Activated naive CD4-positive, alpha-beta T cell treated with anti-CD3 and anti-CD28 coated beads, Interleukin-2, amount 10 ng/mL, durations not matched to agents 7 days and 5 days (primary cell): ENCODE data around the gene RYR2.

Experiments
- CTCF ChIA-PET: fragments of 350-600 bp; sonication (Branson Sonifier 250); formaldehyde crosslinking; loops from one replicate; lab custom pipeline; 2021; ENCODE audit warnings: antibody characterized with exemption; lab: Charles Lee
- DNase-seq: peaks from one replicate; pipeline ENCODE4 v3.0.0-alpha.2; 2020
- H3K27ac Mint-ChIP-seq: one replicate; pipeline ENCODE4 v1.8.0; 2021; ENCODE audit warnings: mild to moderate bottlenecking, moderate library complexity, mixed read lengths
- H3K27me3 Mint-ChIP-seq: one replicate; pipeline ENCODE4 v1.8.0; 2021; ENCODE audit warnings: mild to moderate bottlenecking, mixed read lengths
- H3K36me3 Mint-ChIP-seq: one replicate; pipeline ENCODE4 v1.8.0; 2021; ENCODE audit warnings: mixed read lengths
- H3K4me1 Mint-ChIP-seq: one replicate; pipeline ENCODE4 v1.8.0; 2021; ENCODE audit warnings: mixed read lengths
- H3K4me3 Mint-ChIP-seq: one replicate; pipeline ENCODE4 v1.8.0; 2021; ENCODE audit warnings: mild to moderate bottlenecking, moderate library complexity, mixed read lengths
- H3K9me3 Mint-ChIP-seq: one replicate; pipeline ENCODE4 v1.8.0; 2021; ENCODE audit warnings: mixed read lengths

RYR2 gene

GRCh38 chr1:237042892-237043576 is 1.1 kb downstream of the RYR2 start:
- peaks cover 2% of the 10 kb centered on the region for H3K36me3 Mint-ChIP-seq
- peaks cover 48% of the 10 kb centered on the region for H3K27me3 Mint-ChIP-seq
- no peak for DNase-seq
- no peak overlapping the region for H3K27ac Mint-ChIP-seq
- no peak overlapping the region for H3K4me3 Mint-ChIP-seq
- H3K9me3 Mint-ChIP-seq, result no peaks in the 10 kb centered on the region
- peaks cover 3% of the 10 kb centered on the region for H3K4me1 Mint-ChIP-seq
- CTCF ChIA-PET, result no interaction called here

GRCh38 chr1:237043846-237044636 is 2.1 kb downstream of the RYR2 start:
- Mint-ChIP-seq H3K27me3 (peaks cover 48% of the 10 kb centered on the region), H3K9me3 (no peaks in the 10 kb centered on the region), H3K4me1 (peaks cover 3% of the 10 kb centered on the region), H3K36me3 (peaks cover 2% of the 10 kb centered on the region), H3K27ac (no peak overlapping the region), H3K4me3 (no peak overlapping the region)
- no peak for DNase-seq
- CTCF ChIA-PET, result no interaction called here

- CTCF ChIA-PET, result no interaction called here
- H3K27ac Mint-ChIP-seq, result no peak overlapping the region
- no peaks in the 10 kb centered on the region for H3K9me3 Mint-ChIP-seq
- peaks cover 2% of the 10 kb centered on the region for H3K36me3 Mint-ChIP-seq
- peaks cover 48% of the 10 kb centered on the region for H3K27me3 Mint-ChIP-seq
- DNase-seq, result no peak
- no peak overlapping the region for H3K4me3 Mint-ChIP-seq
- H3K4me1 Mint-ChIP-seq, result peaks cover 3% of the 10 kb centered on the region
Observed at GRCh38 chr1:237045278-237046016, 3.5 kb downstream of the RYR2 start.

- H3K27me3 Mint-ChIP-seq, result peaks cover 18% of the 10 kb centered on the region
- no peaks in the 10 kb centered on the region for H3K9me3 Mint-ChIP-seq
- no peak for DNase-seq
- no peak overlapping the region for H3K4me3 Mint-ChIP-seq
- H3K27ac Mint-ChIP-seq, result no peak overlapping the region
- H3K36me3 Mint-ChIP-seq, result no peaks in the 10 kb centered on the region
- H3K4me1 Mint-ChIP-seq, result no peaks in the 10 kb centered on the region
- CTCF ChIA-PET, result no interaction called here
Observed at GRCh38 chr1:237048803-237049202, 6.8 kb downstream of the RYR2 start.

GRCh38 chr1:237050185-237050584 is 8.2 kb downstream of the RYR2 start:
- Mint-ChIP-seq H3K27ac (no peak overlapping the region), H3K4me3 (no peak overlapping the region), H3K4me1 (no peaks in the 10 kb centered on the region), H3K9me3 (no peaks in the 10 kb centered on the region), H3K27me3 (peaks cover 4% of the 10 kb centered on the region), H3K36me3 (no peaks in the 10 kb centered on the region)
- CTCF ChIA-PET, result no interaction called here
- no peak for DNase-seq

GRCh38 chr1:237050915-237051314 is 8.9 kb downstream of the RYR2 start:
- CTCF ChIA-PET, result no interaction called here
- Mint-ChIP-seq H3K9me3 (no peaks in the 10 kb centered on the region), H3K27ac (no peak overlapping the region), H3K4me3 (no peak overlapping the region), H3K4me1 (no peaks in the 10 kb centered on the region), H3K36me3 (no peaks in the 10 kb centered on the region), H3K27me3 (peaks cover 3% of the 10 kb centered on the region)
- DNase-seq, result no peak

- H3K4me3 Mint-ChIP-seq, result no peak overlapping the region
- no peak for DNase-seq
- H3K27ac Mint-ChIP-seq, result no peak overlapping the region
- H3K9me3 Mint-ChIP-seq, result no peaks in the 10 kb centered on the region
- CTCF ChIA-PET, result no interaction called here
- peaks cover 6% of the 10 kb centered on the region for H3K27me3 Mint-ChIP-seq
- H3K4me1 Mint-ChIP-seq, result no peaks in the 10 kb centered on the region
- no peaks in the 10 kb centered on the region for H3K36me3 Mint-ChIP-seq
Observed at GRCh38 chr1:237054313-237054712, 12.3 kb downstream of the RYR2 start.

- Mint-ChIP-seq H3K4me1 (no peaks in the 10 kb centered on the region), H3K4me3 (no peak overlapping the region), H3K27me3 (peaks cover 6% of the 10 kb centered on the region), H3K36me3 (no peaks in the 10 kb centered on the region), H3K9me3 (no peaks in the 10 kb centered on the region), H3K27ac (no peak overlapping the region)
- DNase-seq, result no peak
- CTCF ChIA-PET, result no interaction called here
Observed at GRCh38 chr1:237058470-237058869, 16.5 kb downstream of the RYR2 start.

GRCh38 chr1:237059244-237059643 is 17.3 kb downstream of the RYR2 start:
- Mint-ChIP-seq H3K4me3 (no peak overlapping the region), H3K27ac (no peak overlapping the region), H3K9me3 (no peaks in the 10 kb centered on the region), H3K36me3 (no peaks in the 10 kb centered on the region), H3K27me3 (peaks cover 6% of the 10 kb centered on the region), H3K4me1 (no peaks in the 10 kb centered on the region)
- no peak for DNase-seq
- CTCF ChIA-PET, result no interaction called here

GRCh38 chr1:237062976-237063375 is 21.0 kb downstream of the RYR2 start:
- no peak for DNase-seq
- Mint-ChIP-seq H3K27me3 (no peaks in the 10 kb centered on the region), H3K9me3 (no peaks in the 10 kb centered on the region), H3K4me1 (no peaks in the 10 kb centered on the region), H3K27ac (no peak overlapping the region), H3K36me3 (no peaks in the 10 kb centered on the region), H3K4me3 (no peak overlapping the region)
- CTCF ChIA-PET, result no interaction called here

- H3K36me3 Mint-ChIP-seq, result no peaks in the 10 kb centered on the region
- no peak overlapping the region for H3K4me3 Mint-ChIP-seq
- no peaks in the 10 kb centered on the region for H3K4me1 Mint-ChIP-seq
- no peaks in the 10 kb centered on the region for H3K9me3 Mint-ChIP-seq
- no peaks in the 10 kb centered on the region for H3K27me3 Mint-ChIP-seq
- CTCF ChIA-PET, result no interaction called here
- no peak for DNase-seq
- no peak overlapping the region for H3K27ac Mint-ChIP-seq
Observed at GRCh38 chr1:237065903-237066302, 23.9 kb downstream of the RYR2 start.

- Mint-ChIP-seq H3K36me3 (no peaks in the 10 kb centered on the region), H3K27me3 (no peaks in the 10 kb centered on the region), H3K27ac (no peak overlapping the region), H3K9me3 (peaks cover 4% of the 10 kb centered on the region), H3K4me3 (no peak overlapping the region), H3K4me1 (no peaks in the 10 kb centered on the region)
- DNase-seq, result no peak
- CTCF ChIA-PET, result no interaction called here
Observed at GRCh38 chr1:237070519-237070918, 28.5 kb downstream of the RYR2 start.

GRCh38 chr1:237071641-237072420 is 29.8 kb downstream of the RYR2 start:
- no peaks in the 10 kb centered on the region for H3K27me3 Mint-ChIP-seq
- H3K9me3 Mint-ChIP-seq, result peaks cover 4% of the 10 kb centered on the region
- H3K27ac Mint-ChIP-seq, result no peak overlapping the region
- no peaks in the 10 kb centered on the region for H3K36me3 Mint-ChIP-seq
- H3K4me1 Mint-ChIP-seq, result no peaks in the 10 kb centered on the region
- CTCF ChIA-PET, result no interaction called here
- DNase-seq, result no peak
- H3K4me3 Mint-ChIP-seq, result no peak overlapping the region
